H1 (cell line): ENCODE results near the gene CNKSR2. TPM values are rescaled to one million over a fixed set of nuclear protein-coding genes. Genes with fewer than 3 reads are reported as not detected.

Source experiments
- ASH2L ChIP-seq: fragments of 200-600, 300-600 bp; sonication (generic); IDR thresholded peaks from one replicate; pipeline ENCODE4 v1.7.1; 2017; ENCODE audit warnings: low read length
- CEBPB ChIP-seq: IDR thresholded peaks from 2 replicates; pipeline ENCODE4 v1.6.1; 2012; ENCODE audit warnings: low read depth, low read length
- CHD1 ChIP-seq: IDR thresholded peaks from 2 replicates; pipeline ENCODE4 v1.6.1; 2012; ENCODE audit warnings: low read depth, low read length, improper control_type of control experiment
- EZH2 ChIP-seq: fragments of 200-600 bp; sonication (generic); IDR thresholded peaks from 2 replicates; pipeline ENCODE4 v1.7.1; 2012; ENCODE audit warnings: low read depth, mild to moderate bottlenecking, moderate library complexity, low read length, inconsistent platforms; ENCODE audit not compliant: severe bottlenecking
- MAFK ChIP-seq: IDR thresholded peaks from 2 replicates; pipeline ENCODE4 v1.6.1; 2012; ENCODE audit warnings: low read depth, mild to moderate bottlenecking, improper control_type of control experiment, low read length
- SIRT6 ChIP-seq: IDR thresholded peaks from one replicate; pipeline ENCODE4 v1.7.1; 2012; ENCODE audit warnings: low read length, inconsistent platforms
- TAF7 ChIP-seq: optimal IDR thresholded peaks from 2 replicates; pipeline ENCODE3; 2011; ENCODE audit warnings: low read depth, mild to moderate bottlenecking, inconsistent platforms, low read length, moderate library complexity, borderline replicate concordance
- polyA plus RNA-seq, 7 experiments: library from polyadenylated mRNA; depleted of rRNA in 3 of 7; stranded (reverse) in 5 of 7; unstranded in 2 of 7; fragments of >200 nt in 5 of 7; fragments of 200-250 nt in 2 of 7; gene quantifications; 1 replicate in 5 of 7; 2 replicates in 1 of 7; 4 replicates in 1 of 7; pipeline versions ENCODE4 v1.2.1 to v1.2.3, GENCODE V29; 2011 to 2013; ENCODE audit warnings: missing spikeins in 2 of 7, mixed read lengths in 2 of 7
- total RNA-seq: library from RNA; stranded (reverse); fragmentation: NEBNext Ultra II Directional; extraction: Animal tissue kit (Norgen Biotek cat#: 25700); gene quantifications from 2 replicates; pipeline ENCODE4 v1.2.1, GENCODE V29; 2021
- TF ChIP-seq, protein P1 (sequence below): fragments of 300-600 bp; sonication (generic); IDR thresholded peaks from 2 replicates; pipeline ENCODE4 v1.7.1; 2012; ENCODE audit warnings: low read length, moderate library complexity, mild to moderate bottlenecking, inconsistent platforms; ENCODE audit not compliant: insufficient replicate concordance

CNKSR2 gene
- total and polyA plus RNA-seq, 2 of the 8 experiments (the other 6 are each of a cell fraction or from before 2014, with no cell fraction given), result 5.5 to 16.3 TPM

DNA sequence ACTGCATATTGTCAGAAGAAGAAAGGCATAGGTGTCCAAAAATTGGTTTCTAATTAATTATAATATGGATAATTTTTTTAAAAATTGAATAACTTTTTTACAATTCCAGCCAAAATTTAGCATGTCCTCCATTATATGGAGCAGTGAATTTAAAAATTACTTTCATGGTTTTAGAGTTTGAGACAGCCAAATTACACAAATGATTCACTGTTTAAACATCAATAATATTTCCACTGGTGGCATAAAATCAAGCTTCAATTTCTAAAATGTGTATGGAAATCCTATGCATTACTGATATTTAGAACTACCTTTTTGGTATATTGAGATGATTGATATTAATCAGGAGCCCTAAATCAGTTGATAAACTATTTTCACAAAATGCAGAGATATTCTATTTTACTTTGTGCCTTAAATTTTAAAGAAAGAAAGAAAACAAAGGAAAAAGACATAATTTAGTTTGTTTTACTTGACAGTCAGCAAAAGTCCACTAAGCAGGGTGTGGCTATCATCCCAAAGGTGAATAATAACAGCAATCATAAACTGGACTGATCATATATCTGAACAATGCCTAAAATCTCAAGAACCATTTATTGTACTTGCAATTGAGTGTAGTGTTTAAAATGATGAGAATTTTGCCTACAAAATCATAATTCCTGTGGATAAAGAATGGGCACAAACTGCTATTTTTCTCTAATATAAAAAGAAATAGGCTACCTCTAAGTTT lies 249.7 kb downstream of the CNKSR2 start (continued):
- TF ChIP-seq, protein P1, sequence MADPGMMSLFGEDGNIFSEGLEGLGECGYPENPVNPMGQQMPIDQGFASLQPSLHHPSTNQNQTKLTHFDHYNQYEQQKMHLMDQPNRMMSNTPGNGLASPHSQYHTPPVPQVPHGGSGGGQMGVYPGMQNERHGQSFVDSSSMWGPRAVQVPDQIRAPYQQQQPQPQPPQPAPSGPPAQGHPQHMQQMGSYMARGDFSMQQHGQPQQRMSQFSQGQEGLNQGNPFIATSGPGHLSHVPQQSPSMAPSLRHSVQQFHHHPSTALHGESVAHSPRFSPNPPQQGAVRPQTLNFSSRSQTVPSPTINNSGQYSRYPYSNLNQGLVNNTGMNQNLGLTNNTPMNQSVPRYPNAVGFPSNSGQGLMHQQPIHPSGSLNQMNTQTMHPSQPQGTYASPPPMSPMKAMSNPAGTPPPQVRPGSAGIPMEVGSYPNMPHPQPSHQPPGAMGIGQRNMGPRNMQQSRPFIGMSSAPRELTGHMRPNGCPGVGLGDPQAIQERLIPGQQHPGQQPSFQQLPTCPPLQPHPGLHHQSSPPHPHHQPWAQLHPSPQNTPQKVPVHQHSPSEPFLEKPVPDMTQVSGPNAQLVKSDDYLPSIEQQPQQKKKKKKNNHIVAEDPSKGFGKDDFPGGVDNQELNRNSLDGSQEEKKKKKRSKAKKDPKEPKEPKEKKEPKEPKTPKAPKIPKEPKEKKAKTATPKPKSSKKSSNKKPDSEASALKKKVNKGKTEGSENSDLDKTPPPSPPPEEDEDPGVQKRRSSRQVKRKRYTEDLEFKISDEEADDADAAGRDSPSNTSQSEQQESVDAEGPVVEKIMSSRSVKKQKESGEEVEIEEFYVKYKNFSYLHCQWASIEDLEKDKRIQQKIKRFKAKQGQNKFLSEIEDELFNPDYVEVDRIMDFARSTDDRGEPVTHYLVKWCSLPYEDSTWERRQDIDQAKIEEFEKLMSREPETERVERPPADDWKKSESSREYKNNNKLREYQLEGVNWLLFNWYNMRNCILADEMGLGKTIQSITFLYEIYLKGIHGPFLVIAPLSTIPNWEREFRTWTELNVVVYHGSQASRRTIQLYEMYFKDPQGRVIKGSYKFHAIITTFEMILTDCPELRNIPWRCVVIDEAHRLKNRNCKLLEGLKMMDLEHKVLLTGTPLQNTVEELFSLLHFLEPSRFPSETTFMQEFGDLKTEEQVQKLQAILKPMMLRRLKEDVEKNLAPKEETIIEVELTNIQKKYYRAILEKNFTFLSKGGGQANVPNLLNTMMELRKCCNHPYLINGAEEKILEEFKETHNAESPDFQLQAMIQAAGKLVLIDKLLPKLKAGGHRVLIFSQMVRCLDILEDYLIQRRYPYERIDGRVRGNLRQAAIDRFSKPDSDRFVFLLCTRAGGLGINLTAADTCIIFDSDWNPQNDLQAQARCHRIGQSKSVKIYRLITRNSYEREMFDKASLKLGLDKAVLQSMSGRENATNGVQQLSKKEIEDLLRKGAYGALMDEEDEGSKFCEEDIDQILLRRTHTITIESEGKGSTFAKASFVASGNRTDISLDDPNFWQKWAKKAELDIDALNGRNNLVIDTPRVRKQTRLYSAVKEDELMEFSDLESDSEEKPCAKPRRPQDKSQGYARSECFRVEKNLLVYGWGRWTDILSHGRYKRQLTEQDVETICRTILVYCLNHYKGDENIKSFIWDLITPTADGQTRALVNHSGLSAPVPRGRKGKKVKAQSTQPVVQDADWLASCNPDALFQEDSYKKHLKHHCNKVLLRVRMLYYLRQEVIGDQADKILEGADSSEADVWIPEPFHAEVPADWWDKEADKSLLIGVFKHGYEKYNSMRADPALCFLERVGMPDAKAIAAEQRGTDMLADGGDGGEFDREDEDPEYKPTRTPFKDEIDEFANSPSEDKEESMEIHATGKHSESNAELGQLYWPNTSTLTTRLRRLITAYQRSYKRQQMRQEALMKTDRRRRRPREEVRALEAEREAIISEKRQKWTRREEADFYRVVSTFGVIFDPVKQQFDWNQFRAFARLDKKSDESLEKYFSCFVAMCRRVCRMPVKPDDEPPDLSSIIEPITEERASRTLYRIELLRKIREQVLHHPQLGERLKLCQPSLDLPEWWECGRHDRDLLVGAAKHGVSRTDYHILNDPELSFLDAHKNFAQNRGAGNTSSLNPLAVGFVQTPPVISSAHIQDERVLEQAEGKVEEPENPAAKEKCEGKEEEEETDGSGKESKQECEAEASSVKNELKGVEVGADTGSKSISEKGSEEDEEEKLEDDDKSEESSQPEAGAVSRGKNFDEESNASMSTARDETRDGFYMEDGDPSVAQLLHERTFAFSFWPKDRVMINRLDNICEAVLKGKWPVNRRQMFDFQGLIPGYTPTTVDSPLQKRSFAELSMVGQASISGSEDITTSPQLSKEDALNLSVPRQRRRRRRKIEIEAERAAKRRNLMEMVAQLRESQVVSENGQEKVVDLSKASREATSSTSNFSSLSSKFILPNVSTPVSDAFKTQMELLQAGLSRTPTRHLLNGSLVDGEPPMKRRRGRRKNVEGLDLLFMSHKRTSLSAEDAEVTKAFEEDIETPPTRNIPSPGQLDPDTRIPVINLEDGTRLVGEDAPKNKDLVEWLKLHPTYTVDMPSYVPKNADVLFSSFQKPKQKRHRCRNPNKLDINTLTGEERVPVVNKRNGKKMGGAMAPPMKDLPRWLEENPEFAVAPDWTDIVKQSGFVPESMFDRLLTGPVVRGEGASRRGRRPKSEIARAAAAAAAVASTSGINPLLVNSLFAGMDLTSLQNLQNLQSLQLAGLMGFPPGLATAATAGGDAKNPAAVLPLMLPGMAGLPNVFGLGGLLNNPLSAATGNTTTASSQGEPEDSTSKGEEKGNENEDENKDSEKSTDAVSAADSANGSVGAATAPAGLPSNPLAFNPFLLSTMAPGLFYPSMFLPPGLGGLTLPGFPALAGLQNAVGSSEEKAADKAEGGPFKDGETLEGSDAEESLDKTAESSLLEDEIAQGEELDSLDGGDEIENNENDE, result no peak
- TF ChIP-seq CEBPB (no peak), TAF7 (no peak), SIRT6 (no peak), EZH2 (no peak), ASH2L (no peak), CHD1 (no peak), MAFK (no peak)
